Breast epithelium (tissue), 3 donors: ENCODE measurements around the gene TMEFF2.

ENCODE experiments used
- POLR2A ChIP-seq: fragments of 450-650 bp; IDR thresholded peaks from one replicate; pipeline ENCODE4 v1.6.1; 2016; ENCODE audit warnings: antibody characterized with exemption, mild to moderate bottlenecking, moderate library complexity
- POLR2AphosphoS5 ChIP-seq, 3 donors: sonication (generic); formaldehyde crosslinking; IDR thresholded peaks; one replicate each; pipeline ENCODE4 v1.6.1; 2017; ENCODE audit warnings: antibody characterized with exemption in 3 of 3
- TF ChIP-seq, protein P1 (sequence below), 3 donors: fragments of 450-650 bp; IDR thresholded peaks; one replicate each; pipeline ENCODE4 v1.5.1; 2016 to 2017; ENCODE audit warnings: antibody characterized with exemption in 3 of 3, mild to moderate bottlenecking in 3 of 3, moderate library complexity in 3 of 3

- TF ChIP-seq, protein P1, sequence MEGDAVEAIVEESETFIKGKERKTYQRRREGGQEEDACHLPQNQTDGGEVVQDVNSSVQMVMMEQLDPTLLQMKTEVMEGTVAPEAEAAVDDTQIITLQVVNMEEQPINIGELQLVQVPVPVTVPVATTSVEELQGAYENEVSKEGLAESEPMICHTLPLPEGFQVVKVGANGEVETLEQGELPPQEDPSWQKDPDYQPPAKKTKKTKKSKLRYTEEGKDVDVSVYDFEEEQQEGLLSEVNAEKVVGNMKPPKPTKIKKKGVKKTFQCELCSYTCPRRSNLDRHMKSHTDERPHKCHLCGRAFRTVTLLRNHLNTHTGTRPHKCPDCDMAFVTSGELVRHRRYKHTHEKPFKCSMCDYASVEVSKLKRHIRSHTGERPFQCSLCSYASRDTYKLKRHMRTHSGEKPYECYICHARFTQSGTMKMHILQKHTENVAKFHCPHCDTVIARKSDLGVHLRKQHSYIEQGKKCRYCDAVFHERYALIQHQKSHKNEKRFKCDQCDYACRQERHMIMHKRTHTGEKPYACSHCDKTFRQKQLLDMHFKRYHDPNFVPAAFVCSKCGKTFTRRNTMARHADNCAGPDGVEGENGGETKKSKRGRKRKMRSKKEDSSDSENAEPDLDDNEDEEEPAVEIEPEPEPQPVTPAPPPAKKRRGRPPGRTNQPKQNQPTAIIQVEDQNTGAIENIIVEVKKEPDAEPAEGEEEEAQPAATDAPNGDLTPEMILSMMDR (IDR thresholded peaks at IDR 0.05) = no peak
- TF ChIP-seq POLR2A (no peak), POLR2AphosphoS5 (IDR thresholded peaks at IDR 0.05) (no peak)
These were observed 7.6 kb upstream of the TMEFF2 start for GRCh38 chr2:192202373-192202772.
